Stimulated activated CD4-positive, alpha-beta T cell treated with anti-CD3 and anti-CD28 coated beads, Interleukin-15, amount 100 ng/mL, for 48 hours (primary cell): Measurements from ENCODE around the gene STK4.
"Not testable (repeated sequence)": the region's sequence is repeated elsewhere in the genome, so short reads cannot be mapped to it uniquely, and the experiment has no call there.

Experiments used
- DNase-seq, 2 donors: peaks; one replicate each; pipeline ENCODE4 v3.0.0-alpha.2; 2020; ENCODE audit warnings: low read depth in 2 of 2

Gene STK4

GRCh38 chr20:45053430-45054351, 87.4 kb downstream of the STK4 start:
- no peak for DNase-seq

- DNase-seq, result no peak
Measured at GRCh38 chr20:45055056-45055455, 88.7 kb downstream of the STK4 start.

- DNase-seq, result no peak
Measured at GRCh38 chr20:45056473-45057173, 90.3 kb downstream of the STK4 start.

GRCh38 chr20:45058168-45058850, 92.0 kb downstream of the STK4 start:
- DNase-seq, result no peak

- no peak for DNase-seq
Measured at GRCh38 chr20:45059022-45059728, 92.9 kb downstream of the STK4 start.

- DNase-seq, result no peak
Measured at GRCh38 chr20:45060294-45060693, 94.0 kb downstream of the STK4 start.

GRCh38 chr20:45061244-45061643, 94.9 kb downstream of the STK4 start:
- no peak for DNase-seq

- DNase-seq, result not testable (repeated sequence)
Measured at GRCh38 chr20:45063107-45063506, 96.8 kb downstream of the STK4 start.

- no peak for DNase-seq
Measured at GRCh38 chr20:45064812-45065211, 98.5 kb downstream of the STK4 start.

- DNase-seq, result no peak
Measured at GRCh38 chr20:45066372-45066771, 100.1 kb downstream of the STK4 start.

GRCh38 chr20:45067087-45067486, 100.8 kb downstream of the STK4 start:
- DNase-seq, result no peak

- no peak for DNase-seq
Measured at GRCh38 chr20:45067558-45067957, 101.2 kb downstream of the STK4 start.

- no peak for DNase-seq
Measured at GRCh38 chr20:45069261-45069660, 102.9 kb downstream of the STK4 start.

- no peak for DNase-seq
Measured at GRCh38 chr20:45070932-45071632, 104.8 kb downstream of the STK4 start.

- DNase-seq, result no peak
Measured at GRCh38 chr20:45072066-45072465, 105.8 kb downstream of the STK4 start.

- DNase-seq, result no peak
Measured at GRCh38 chr20:45073221-45073620, 106.9 kb downstream of the STK4 start.

GRCh38 chr20:45077559-45077958, 111.2 kb downstream of the STK4 start:
- no peak for DNase-seq

- DNase-seq, result no peak
Measured at GRCh38 chr20:45080867-45081624, 114.7 kb downstream of the STK4 start.

GRCh38 chr20:45082468-45082867, 116.2 kb downstream of the STK4 start:
- no peak for DNase-seq

GRCh38 chr20:45083127-45083526, 116.8 kb downstream of the STK4 start:
- no peak for DNase-seq
